CD4-positive, alpha-beta T cell (primary cell): ENCODE results near the gene IP6K3. TPM values are rescaled to one million over a fixed set of nuclear protein-coding genes. Genes with fewer than 3 reads are reported as not detected.
A peak's percentile ranks its signal among the peaks of the same experiment; 100 is the strongest.

Experiments
- ATAC-seq: fragments of 200-7000 bp; cut with Tn5 transposase; one replicate; pipeline ENCODE4 v1.10.0; 2022; ENCODE audit warnings: mild to moderate bottlenecking; ENCODE audit not compliant: poor library complexity
- CTCF ChIA-PET: fragments of 350-600 bp; sonication (Branson Sonifier 250); formaldehyde crosslinking; loops from one replicate; lab custom pipeline; 2021; ENCODE audit warnings: antibody characterized with exemption, inconsistent platforms; lab: Charles Lee
- POLR2A ChIA-PET: fragments of 350-600 bp; sonication (Branson Sonifier 250); formaldehyde crosslinking; loops from one replicate; lab custom pipeline; 2021; ENCODE audit warnings: antibody characterized with exemption, inconsistent platforms; lab: Charles Lee
- DNase-seq, 14 experiments: peaks; one replicate each; pipeline ENCODE4 v3.0.0-alpha.2; 2013 to 2020; ENCODE audit warnings: mixed read lengths in 2 of 14
- H3K27ac ChIP-seq, 2 donors: one replicate each; pipeline versions ENCODE4 v1.5.1 to v1.7.0; 2013; ENCODE audit warnings: low read length in 2 of 2, low read depth in 1 of 2, mild to moderate bottlenecking in 1 of 2
- H3K27me3 ChIP-seq, 2 experiments: 1 replicate in 1 of 2; 2 replicates in 1 of 2; pipeline versions ENCODE4 v1.6.1 to v1.7.0; 2013; ENCODE audit warnings: low read length in 2 of 2, control low read depth in 1 of 2, mild to moderate bottlenecking in 1 of 2, moderate library complexity in 1 of 2; ENCODE audit not compliant: insufficient read depth in 2 of 2, control insufficient read depth in 1 of 2
- H3K36me3 ChIP-seq: one replicate; pipeline ENCODE4 v1.6.1; 2013; ENCODE audit warnings: low read length, control low read depth; ENCODE audit not compliant: insufficient read depth
- H3K4me1 ChIP-seq: one replicate; pipeline ENCODE4 v1.6.1; 2013; ENCODE audit warnings: low read length, control low read depth; ENCODE audit not compliant: insufficient read depth
- H3K4me3 ChIP-seq: one replicate; pipeline ENCODE4 v1.5.1; 2013; ENCODE audit warnings: mild to moderate bottlenecking, low read length, moderate library complexity
- H3K9me3 ChIP-seq, 2 experiments: 1 replicate in 1 of 2; 2 replicates in 1 of 2; pipeline versions ENCODE4 v1.6.1 to v1.7.0; 2013; ENCODE audit warnings: low read length in 2 of 2, mild to moderate bottlenecking in 2 of 2, control low read depth in 1 of 2, moderate library complexity in 1 of 2; ENCODE audit not compliant: control insufficient read depth in 1 of 2, insufficient read depth in 1 of 2
- H3K27ac Mint-ChIP-seq: one replicate; pipeline ENCODE4 v1.8.0; 2020; ENCODE audit warnings: mixed read lengths
- H3K27me3 Mint-ChIP-seq: one replicate; pipeline ENCODE4 v1.8.0; 2021; ENCODE audit warnings: mixed read lengths
- H3K36me3 Mint-ChIP-seq: one replicate; pipeline ENCODE4 v1.8.0; 2021; ENCODE audit warnings: low read depth, mixed read lengths
- H3K4me1 Mint-ChIP-seq: one replicate; pipeline ENCODE4 v1.8.0; 2021; ENCODE audit warnings: low read depth, mixed read lengths
- H3K4me3 Mint-ChIP-seq: one replicate; pipeline ENCODE4 v1.8.0; 2020; ENCODE audit warnings: mild to moderate bottlenecking, mixed read lengths
- H3K9me3 Mint-ChIP-seq: one replicate; pipeline ENCODE4 v1.8.0; 2020; ENCODE audit warnings: mixed read lengths
- CTCF ChIP-seq: fragments of 200-600 bp; IDR thresholded peaks from one replicate; pipeline ENCODE4 v1.8.0; 2022; ENCODE audit warnings: antibody characterized with exemption, mild to moderate bottlenecking
- intact Hi-C, 2 experiments: fragments of 100-400 bp; cut with DNase I in 1 of 2; cut with micrococcal nuclease in 1 of 2; formaldehyde crosslinking; loops; one replicate each; pipeline versions ENCODE4 v1.15.1 to v1.9.0; 2023 to 2025; cut with DNase I, micrococcal nuclease
- total RNA-seq, 174 experiments: library from RNA in 2 of 174; stranded (reverse) in 2 of 174; gene quantifications; one replicate each; pipeline ENCODE4 v1.2.3 and lab custom pipeline; 2021 to 2026

Gene IP6K3
- total RNA-seq, 2 experiments from 2014 or later, result not detected

- CTCF ChIA-PET, result interaction anchor here (0.6 kb wide), 1 partner anchor 48 kb away, joined by 3 read pairs; no protein-coding TSS in a partner anchor
Measured at GRCh38 chr6:33695451-33695887, 51.2 kb downstream of the IP6K3 start.

GRCh38 chr6:33694977-33695376 lies 51.7 kb downstream of the IP6K3 start:
- H3K4me1 ChIP-seq, result peaks cover 79% of the 10 kb centered on the region
- DNase-seq, result peak in 1 of 14 experiments; percentile 23
- H3K36me3 ChIP-seq, result peaks cover 61% of the 10 kb centered on the region
- Mint-ChIP-seq H3K27me3 (no peaks in the 10 kb centered on the region), H3K36me3 (peaks cover 46% of the 10 kb centered on the region), H3K4me3 (peak overlapping the region; percentile 81), H3K4me1 (peaks cover 84% of the 10 kb centered on the region), H3K27ac (peak overlapping the region; percentile 97), H3K9me3 (no peaks in the 10 kb centered on the region)
- H3K27me3 ChIP-seq, result no peaks in the 10 kb centered on the region
- ATAC-seq, result no peak
- intact Hi-C loops, result loop anchor here in 1 of 2 experiments (5.0 to 10.0 kb wide), 3 partner anchors 63 to 240 kb away; partner anchors contain the start of genes ITPR3 and ZBTB9
- H3K9me3 ChIP-seq, result no peaks in the 10 kb centered on the region
- ChIA-PET CTCF (interaction anchor here (2.3 kb wide), 1 partner anchor 16 kb away, joined by 9 read pairs; the partner anchor contains the start of gene UQCC2), POLR2A (interaction anchor here (0.7 to 2.9 kb wide), 9 partner anchors 12 to 350 kb away, joined by 3 to 20 read pairs (median 5); partner anchors contain the start of genes ITPR3 and UQCC2)
- no peak for TF ChIP-seq CTCF
- peak overlapping the region; percentile 77 to 88 for H3K27ac ChIP-seq
- H3K4me3 ChIP-seq, result no peak overlapping the region

More at GRCh38 chr6:33695451-33695887, 51.2 kb downstream of the IP6K3 start:
- H3K27me3 Mint-ChIP-seq, result no peaks in the 10 kb centered on the region
- H3K4me1 Mint-ChIP-seq, result peaks cover 89% of the 10 kb centered on the region
- no peaks in the 10 kb centered on the region for H3K9me3 Mint-ChIP-seq
- peaks cover 48% of the 10 kb centered on the region for H3K36me3 Mint-ChIP-seq
- POLR2A ChIA-PET, result interaction anchor here (0.7 to 2.9 kb wide), 6 partner anchors 12 to 350 kb away, joined by 4 to 20 read pairs (median 11); partner anchors contain the start of genes ITPR3 and UQCC2
- DNase-seq, result no peak
- TF ChIP-seq CTCF, result no peak
- H3K27ac Mint-ChIP-seq, result peak overlapping the region; percentile 97
- H3K9me3 ChIP-seq, result no peaks in the 10 kb centered on the region
- H3K36me3 ChIP-seq, result peaks cover 57% of the 10 kb centered on the region
- H3K4me3 Mint-ChIP-seq, result no peak overlapping the region
- H3K4me3 ChIP-seq, result no peak overlapping the region
- H3K27me3 ChIP-seq, result no peaks in the 10 kb centered on the region
- intact Hi-C loops, result loop anchor here in 1 of 2 experiments (5.0 to 10.0 kb wide), 2 partner anchors 63 to 241 kb away; partner anchors contain the start of gene ZBTB9
- peaks cover 82% of the 10 kb centered on the region for H3K4me1 ChIP-seq
- no peak for ATAC-seq
- peak overlapping the region; percentile 77 to 88 for H3K27ac ChIP-seq

GRCh38 chr6:33694401-33694931 lies 52.2 kb downstream of the IP6K3 start:
- Histone ChIP-seq H3K27me3 (no peaks in the 10 kb centered on the region), H3K4me3 (no peak overlapping the region), H3K27ac (peak overlapping the region; percentile 77 to 88), H3K36me3 (peaks cover 66% of the 10 kb centered on the region), H3K9me3 (no peaks in the 10 kb centered on the region), H3K4me1 (peaks cover 79% of the 10 kb centered on the region)
- H3K9me3 Mint-ChIP-seq, result no peaks in the 10 kb centered on the region
- CTCF ChIA-PET, result interaction anchor here (1.0 to 2.3 kb wide), 2 partner anchors 8 to 17 kb away, joined by 4 to 9 read pairs; partner anchors contain the start of gene UQCC2
- H3K27me3 Mint-ChIP-seq, result no peaks in the 10 kb centered on the region
- ATAC-seq (peak; percentile 68), DNase-seq (peak; percentile 40 to 82 (median 66))
- H3K27ac Mint-ChIP-seq, result peak overlapping the region; percentile 97
- no peak for TF ChIP-seq CTCF
- H3K4me3 Mint-ChIP-seq, result peak overlapping the region; percentile 81
- H3K4me1 Mint-ChIP-seq, result peaks cover 81% of the 10 kb centered on the region
- peaks cover 51% of the 10 kb centered on the region for H3K36me3 Mint-ChIP-seq
- intact Hi-C loops, result loop anchor here in 1 of 2 experiments (5.0 to 10.0 kb wide), 2 partner anchors 72 to 240 kb away; partner anchors contain the start of genes ITPR3 and ZBTB9
- POLR2A ChIA-PET, result interaction anchor here (0.7 to 2.9 kb wide), 11 partner anchors 11 to 349 kb away, joined by 3 to 20 read pairs (median 5); partner anchors contain the start of genes ITPR3 and UQCC2
